Measurements from ENCODE around the gene HNRNPA3.
A peak's percentile ranks its signal among the peaks of the same experiment; 100 is the strongest.

HNRNPA3 gene

GRCh38 chr2:177254433-177255226, 42.0 kb downstream of the HNRNPA3 start:
- TF ChIP-seq MAX (IDR thresholded peaks at IDR 0.05) (no peak), RAD21 (IDR thresholded peaks at IDR 0.05; ENCODE audit: low read depth) (peak; percentile 41; the same call in 1 of the 2 replicates), TCF12 (IDR thresholded peaks at IDR 0.05; ENCODE audit: low read depth) (no peak)

GRCh38 chr2:177255227-177255601, 42.6 kb downstream of the HNRNPA3 start:
- TF ChIP-seq FOXM1 (IDR thresholded peaks at IDR 0.05; ENCODE audit: borderline replicate concordance, low read depth): no peak
- TF ChIP-seq ZBTB7A (IDR thresholded peaks at IDR 0.05; ENCODE audit: low read depth): no peak
- TF ChIP-seq CEBPB (IDR thresholded peaks at IDR 0.05): no peak
- no peak for TF ChIP-seq EP300 (IDR thresholded peaks at IDR 0.05; ENCODE audit: borderline replicate concordance)
- no peak for TF ChIP-seq TCF12 (IDR thresholded peaks at IDR 0.05; ENCODE audit: low read depth)

- TF ChIP-seq, protein P1, sequence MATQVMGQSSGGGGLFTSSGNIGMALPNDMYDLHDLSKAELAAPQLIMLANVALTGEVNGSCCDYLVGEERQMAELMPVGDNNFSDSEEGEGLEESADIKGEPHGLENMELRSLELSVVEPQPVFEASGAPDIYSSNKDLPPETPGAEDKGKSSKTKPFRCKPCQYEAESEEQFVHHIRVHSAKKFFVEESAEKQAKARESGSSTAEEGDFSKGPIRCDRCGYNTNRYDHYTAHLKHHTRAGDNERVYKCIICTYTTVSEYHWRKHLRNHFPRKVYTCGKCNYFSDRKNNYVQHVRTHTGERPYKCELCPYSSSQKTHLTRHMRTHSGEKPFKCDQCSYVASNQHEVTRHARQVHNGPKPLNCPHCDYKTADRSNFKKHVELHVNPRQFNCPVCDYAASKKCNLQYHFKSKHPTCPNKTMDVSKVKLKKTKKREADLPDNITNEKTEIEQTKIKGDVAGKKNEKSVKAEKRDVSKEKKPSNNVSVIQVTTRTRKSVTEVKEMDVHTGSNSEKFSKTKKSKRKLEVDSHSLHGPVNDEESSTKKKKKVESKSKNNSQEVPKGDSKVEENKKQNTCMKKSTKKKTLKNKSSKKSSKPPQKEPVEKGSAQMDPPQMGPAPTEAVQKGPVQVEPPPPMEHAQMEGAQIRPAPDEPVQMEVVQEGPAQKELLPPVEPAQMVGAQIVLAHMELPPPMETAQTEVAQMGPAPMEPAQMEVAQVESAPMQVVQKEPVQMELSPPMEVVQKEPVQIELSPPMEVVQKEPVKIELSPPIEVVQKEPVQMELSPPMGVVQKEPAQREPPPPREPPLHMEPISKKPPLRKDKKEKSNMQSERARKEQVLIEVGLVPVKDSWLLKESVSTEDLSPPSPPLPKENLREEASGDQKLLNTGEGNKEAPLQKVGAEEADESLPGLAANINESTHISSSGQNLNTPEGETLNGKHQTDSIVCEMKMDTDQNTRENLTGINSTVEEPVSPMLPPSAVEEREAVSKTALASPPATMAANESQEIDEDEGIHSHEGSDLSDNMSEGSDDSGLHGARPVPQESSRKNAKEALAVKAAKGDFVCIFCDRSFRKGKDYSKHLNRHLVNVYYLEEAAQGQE (IDR thresholded peaks at IDR 0.05; ENCODE audit: low read depth): no peak
- TF ChIP-seq CREB1 (IDR thresholded peaks at IDR 0.05; ENCODE audit: low read depth): no peak
- no peak for TF ChIP-seq CEBPB (IDR thresholded peaks at IDR 0.05)
- TF ChIP-seq MAX (IDR thresholded peaks at IDR 0.05): no peak
- no peak for TF ChIP-seq YY1 (IDR thresholded peaks at IDR 0.05; ENCODE audit: low read depth)
- no peak for TF ChIP-seq TEAD4 (IDR thresholded peaks at IDR 0.05)
- TF ChIP-seq FOXM1 (IDR thresholded peaks at IDR 0.05; ENCODE audit: borderline replicate concordance, low read depth): no peak
- no peak for TF ChIP-seq RAD21 (IDR thresholded peaks at IDR 0.05; ENCODE audit: low read depth)
- no peak for TF ChIP-seq USF1 (IDR thresholded peaks at IDR 0.05)
- no peak for TF ChIP-seq EP300 (IDR thresholded peaks at IDR 0.05; ENCODE audit: borderline replicate concordance)
- TF ChIP-seq ZBTB7A (IDR thresholded peaks at IDR 0.05; ENCODE audit: low read depth): no peak
- no peak for TF ChIP-seq TAF1 (IDR thresholded peaks at IDR 0.05; ENCODE audit: low read depth)
- no peak for TF ChIP-seq TCF12 (IDR thresholded peaks at IDR 0.05; ENCODE audit: low read depth)
- no peak for TF ChIP-seq NFIC (IDR thresholded peaks at IDR 0.05)
Observed at GRCh38 chr2:177256026-177256425, 43.4 kb downstream of the HNRNPA3 start.

DNA sequence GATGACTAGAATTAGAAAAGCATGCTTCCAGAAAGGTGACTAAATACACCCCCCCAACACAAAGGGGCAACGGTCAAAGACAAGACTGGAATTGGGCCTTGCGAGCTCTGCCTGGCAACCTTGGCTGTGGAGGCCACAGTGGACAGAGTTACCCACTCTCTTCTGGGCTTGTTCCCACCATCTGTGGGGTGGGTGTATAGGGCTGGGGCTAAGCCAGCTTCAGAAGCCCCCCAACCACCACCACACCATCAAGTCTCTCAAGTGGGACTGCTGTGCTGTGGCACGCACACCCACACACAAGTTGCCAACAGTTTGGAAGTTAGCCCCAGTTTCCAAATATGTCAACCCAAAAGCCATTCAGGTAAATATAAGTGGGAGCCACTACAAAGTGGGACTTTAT, 44.1 kb downstream of the HNRNPA3 start:
- no peak for TF ChIP-seq TAF1 (IDR thresholded peaks at IDR 0.05; ENCODE audit: low read depth)
- no peak for TF ChIP-seq RAD21 (IDR thresholded peaks at IDR 0.05; ENCODE audit: low read depth)
- TF ChIP-seq USF1 (IDR thresholded peaks at IDR 0.05): no peak
- no peak for TF ChIP-seq EP300 (IDR thresholded peaks at IDR 0.05; ENCODE audit: borderline replicate concordance)
- TF ChIP-seq MAX (IDR thresholded peaks at IDR 0.05): no peak
- TF ChIP-seq NFIC (IDR thresholded peaks at IDR 0.05): no peak
- no peak for TF ChIP-seq FOXM1 (IDR thresholded peaks at IDR 0.05; ENCODE audit: borderline replicate concordance, low read depth)
- no peak for TF ChIP-seq ZBTB7A (IDR thresholded peaks at IDR 0.05; ENCODE audit: low read depth)
- TF ChIP-seq CEBPB (IDR thresholded peaks at IDR 0.05): no peak

- TF ChIP-seq FOXM1 (IDR thresholded peaks at IDR 0.05; ENCODE audit: borderline replicate concordance, low read depth): no peak
- TF ChIP-seq USF1 (IDR thresholded peaks at IDR 0.05): no peak
- TF ChIP-seq MAX (IDR thresholded peaks at IDR 0.05): no peak
- no peak for TF ChIP-seq TAF1 (IDR thresholded peaks at IDR 0.05; ENCODE audit: low read depth)
- no peak for TF ChIP-seq TEAD4 (IDR thresholded peaks at IDR 0.05)
- no peak for TF ChIP-seq EP300 (IDR thresholded peaks at IDR 0.05; ENCODE audit: borderline replicate concordance)
- TF ChIP-seq, protein P1 (IDR thresholded peaks at IDR 0.05; ENCODE audit: low read depth): no peak
- no peak for TF ChIP-seq CEBPB (IDR thresholded peaks at IDR 0.05)
- TF ChIP-seq NFIC (IDR thresholded peaks at IDR 0.05): no peak
- TF ChIP-seq ZBTB7A (IDR thresholded peaks at IDR 0.05; ENCODE audit: low read depth): no peak
- no peak for TF ChIP-seq CREB1 (IDR thresholded peaks at IDR 0.05; ENCODE audit: low read depth)
- no peak for TF ChIP-seq TCF12 (IDR thresholded peaks at IDR 0.05; ENCODE audit: low read depth)
- TF ChIP-seq EGR1 (IDR thresholded peaks at IDR 0.05): no peak
- no peak for TF ChIP-seq YY1 (IDR thresholded peaks at IDR 0.05; ENCODE audit: low read depth)
- TF ChIP-seq RAD21 (IDR thresholded peaks at IDR 0.05; ENCODE audit: low read depth): no peak
Observed at GRCh38 chr2:177257471-177257870, 44.9 kb downstream of the HNRNPA3 start.
